Panc1 (cell line): Measurements from ENCODE around the gene SETDB2.

Experiments
- CTCF ChIP-seq: fragments of 450-650 bp; IDR thresholded peaks from 2 replicates; pipeline ENCODE4 v1.5.1; 2017; ENCODE audit warnings: mild to moderate bottlenecking
- POLR2AphosphoS5 ChIP-seq: IDR thresholded peaks from 2 replicates; pipeline ENCODE4 v1.6.1; 2012; ENCODE audit warnings: mild to moderate bottlenecking, low read depth, low read length, moderate library complexity

GRCh38 chr13:49424011-49424560 lies 20.0 kb upstream of the SETDB2 start:
- TF ChIP-seq POLR2AphosphoS5: no peak
- no peak for TF ChIP-seq CTCF
